ENCODE measurements around the gene AMER2. TPM values are rescaled to one million over a fixed set of nuclear protein-coding genes. Genes with fewer than 3 reads are reported as not detected.

The AMER2 gene
- polyA plus RNA-seq, 1 donor from 2014 or later = 33.2 TPM

DNA sequence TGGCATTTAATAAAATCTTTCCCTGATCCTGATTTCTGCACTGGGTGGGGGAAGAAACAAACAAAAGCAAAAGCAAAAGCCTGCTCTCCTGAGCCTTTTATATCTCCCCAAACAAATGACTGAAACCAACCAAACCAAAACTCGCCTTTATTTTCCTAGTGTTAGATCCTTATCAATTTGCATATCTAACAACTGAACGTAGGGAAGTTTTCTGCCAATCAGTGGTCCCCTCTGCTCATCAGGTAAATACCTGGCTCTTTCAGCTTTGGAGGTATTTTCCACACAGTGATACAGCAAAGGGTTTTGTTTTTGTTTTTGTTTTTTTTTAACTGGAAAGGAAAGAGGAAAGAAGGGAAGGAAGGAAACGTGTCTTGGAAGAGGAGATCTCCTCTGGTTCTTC is 3.3 kb downstream of the AMER2 start:
- peak overlapping the region; percentile 98 for H3K27ac ChIP-seq (ENCODE audit: low read length)
- peaks cover 7% of the 10 kb centered on the region for H3F3A ChIP-seq (ENCODE audit: insufficient read depth, low read length, poor library complexity, severe bottlenecking)
- H3K4me3 ChIP-seq (ENCODE audit: low read length) = peak overlapping the region; percentile 72
- H3K27me3 ChIP-seq (ENCODE audit: insufficient read depth, low read depth, low read length) = no peaks in the 10 kb centered on the region
- H3K4me2 ChIP-seq (ENCODE audit: low read length) = peak overlapping the region; percentile 88
- no peaks in the 10 kb centered on the region for H3K9me2 ChIP-seq (ENCODE audit: insufficient read depth, low read length)
- H2AFZ ChIP-seq (ENCODE audit: low read depth, low read length) = no peak overlapping the region
- no peaks in the 10 kb centered on the region for H4K20me1 ChIP-seq (ENCODE audit: insufficient read depth)
- peaks cover 9% of the 10 kb centered on the region for H3K36me3 ChIP-seq (ENCODE audit: insufficient read depth, low read length)
- TF ChIP-seq EP300 (conservative IDR thresholded peaks at IDR 0.05; ENCODE audit: poor library complexity, severe bottlenecking) (no peak), MXI1 (conservative IDR thresholded peaks at IDR 0.05; ENCODE audit: poor library complexity, severe bottlenecking) (no peak), TAF1 (IDR thresholded peaks at IDR 0.05; ENCODE audit: low read depth) (no peak), RAD21 (conservative IDR thresholded peaks at IDR 0.05) (no peak), EZH2 (IDR thresholded peaks at IDR 0.05; ENCODE audit: borderline replicate concordance, insufficient read depth, low read length, poor library complexity, severe bottlenecking) (no peak), SMC3 (conservative IDR thresholded peaks at IDR 0.05; ENCODE audit: poor library complexity) (no peak), POLR2AphosphoS5 (IDR thresholded peaks at IDR 0.05) (no peak)
- TF ChIP-seq, protein P1, sequence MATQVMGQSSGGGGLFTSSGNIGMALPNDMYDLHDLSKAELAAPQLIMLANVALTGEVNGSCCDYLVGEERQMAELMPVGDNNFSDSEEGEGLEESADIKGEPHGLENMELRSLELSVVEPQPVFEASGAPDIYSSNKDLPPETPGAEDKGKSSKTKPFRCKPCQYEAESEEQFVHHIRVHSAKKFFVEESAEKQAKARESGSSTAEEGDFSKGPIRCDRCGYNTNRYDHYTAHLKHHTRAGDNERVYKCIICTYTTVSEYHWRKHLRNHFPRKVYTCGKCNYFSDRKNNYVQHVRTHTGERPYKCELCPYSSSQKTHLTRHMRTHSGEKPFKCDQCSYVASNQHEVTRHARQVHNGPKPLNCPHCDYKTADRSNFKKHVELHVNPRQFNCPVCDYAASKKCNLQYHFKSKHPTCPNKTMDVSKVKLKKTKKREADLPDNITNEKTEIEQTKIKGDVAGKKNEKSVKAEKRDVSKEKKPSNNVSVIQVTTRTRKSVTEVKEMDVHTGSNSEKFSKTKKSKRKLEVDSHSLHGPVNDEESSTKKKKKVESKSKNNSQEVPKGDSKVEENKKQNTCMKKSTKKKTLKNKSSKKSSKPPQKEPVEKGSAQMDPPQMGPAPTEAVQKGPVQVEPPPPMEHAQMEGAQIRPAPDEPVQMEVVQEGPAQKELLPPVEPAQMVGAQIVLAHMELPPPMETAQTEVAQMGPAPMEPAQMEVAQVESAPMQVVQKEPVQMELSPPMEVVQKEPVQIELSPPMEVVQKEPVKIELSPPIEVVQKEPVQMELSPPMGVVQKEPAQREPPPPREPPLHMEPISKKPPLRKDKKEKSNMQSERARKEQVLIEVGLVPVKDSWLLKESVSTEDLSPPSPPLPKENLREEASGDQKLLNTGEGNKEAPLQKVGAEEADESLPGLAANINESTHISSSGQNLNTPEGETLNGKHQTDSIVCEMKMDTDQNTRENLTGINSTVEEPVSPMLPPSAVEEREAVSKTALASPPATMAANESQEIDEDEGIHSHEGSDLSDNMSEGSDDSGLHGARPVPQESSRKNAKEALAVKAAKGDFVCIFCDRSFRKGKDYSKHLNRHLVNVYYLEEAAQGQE (IDR thresholded peaks at IDR 0.05; ENCODE audit: borderline replicate concordance) = no peak
- TF ChIP-seq, protein P2, sequence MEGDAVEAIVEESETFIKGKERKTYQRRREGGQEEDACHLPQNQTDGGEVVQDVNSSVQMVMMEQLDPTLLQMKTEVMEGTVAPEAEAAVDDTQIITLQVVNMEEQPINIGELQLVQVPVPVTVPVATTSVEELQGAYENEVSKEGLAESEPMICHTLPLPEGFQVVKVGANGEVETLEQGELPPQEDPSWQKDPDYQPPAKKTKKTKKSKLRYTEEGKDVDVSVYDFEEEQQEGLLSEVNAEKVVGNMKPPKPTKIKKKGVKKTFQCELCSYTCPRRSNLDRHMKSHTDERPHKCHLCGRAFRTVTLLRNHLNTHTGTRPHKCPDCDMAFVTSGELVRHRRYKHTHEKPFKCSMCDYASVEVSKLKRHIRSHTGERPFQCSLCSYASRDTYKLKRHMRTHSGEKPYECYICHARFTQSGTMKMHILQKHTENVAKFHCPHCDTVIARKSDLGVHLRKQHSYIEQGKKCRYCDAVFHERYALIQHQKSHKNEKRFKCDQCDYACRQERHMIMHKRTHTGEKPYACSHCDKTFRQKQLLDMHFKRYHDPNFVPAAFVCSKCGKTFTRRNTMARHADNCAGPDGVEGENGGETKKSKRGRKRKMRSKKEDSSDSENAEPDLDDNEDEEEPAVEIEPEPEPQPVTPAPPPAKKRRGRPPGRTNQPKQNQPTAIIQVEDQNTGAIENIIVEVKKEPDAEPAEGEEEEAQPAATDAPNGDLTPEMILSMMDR (IDR thresholded peaks at IDR 0.05; ENCODE audit: poor library complexity, severe bottlenecking) = no peak
- H3K9me3 ChIP-seq (ENCODE audit: low read length) = no peaks in the 10 kb centered on the region
- peak overlapping the region; percentile 52 for H3K9ac ChIP-seq (ENCODE audit: low read length)
- peaks cover 60% of the 10 kb centered on the region for H3K79me2 ChIP-seq (replicated peaks; ENCODE audit: insufficient read depth, low read length)

DNA sequence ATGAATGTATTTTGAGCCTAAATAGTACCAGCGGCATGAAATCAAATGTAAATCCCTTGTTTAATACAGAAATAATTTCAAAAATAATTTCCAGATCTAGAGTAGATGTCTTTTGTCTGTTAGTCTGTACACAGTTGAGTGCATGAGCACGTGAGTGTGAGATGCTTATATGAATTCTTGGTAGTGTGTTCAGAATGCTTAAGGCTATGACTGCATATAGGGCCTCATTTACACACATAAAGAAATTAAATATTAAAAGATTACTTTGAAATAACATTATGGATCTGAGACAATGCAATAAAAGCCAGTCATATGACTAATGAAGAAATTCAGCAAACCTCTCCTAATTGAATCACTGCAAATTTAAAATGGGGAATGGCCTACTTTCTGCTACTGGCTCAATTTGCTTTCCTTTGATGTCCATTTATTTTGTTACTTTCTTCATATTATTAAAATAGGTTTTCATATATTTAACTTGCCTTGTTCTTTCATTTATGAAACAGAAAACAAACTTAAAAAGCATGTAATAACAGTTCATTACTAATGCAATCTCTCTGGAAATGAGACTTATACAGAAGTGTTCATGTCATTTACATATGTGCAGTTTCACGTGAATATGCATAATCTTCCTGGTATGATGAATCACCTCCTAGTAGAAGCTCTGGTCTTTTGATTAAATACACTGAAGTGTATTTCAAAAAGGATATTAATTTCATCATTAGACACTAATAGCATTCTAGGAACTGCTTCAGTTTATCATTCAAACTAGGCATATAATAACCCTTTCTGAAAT is 4.5 kb downstream of the AMER2 start:
- H4K20me1 ChIP-seq (ENCODE audit: insufficient read depth) = no peaks in the 10 kb centered on the region
- H3K4me3 ChIP-seq (ENCODE audit: low read length) = peak overlapping the region; percentile 72
- no peaks in the 10 kb centered on the region for H3K9me3 ChIP-seq (ENCODE audit: low read length)
- peak overlapping the region; percentile 98 for H3K27ac ChIP-seq (ENCODE audit: low read length)
- H3K9ac ChIP-seq (ENCODE audit: low read length) = peak overlapping the region; percentile 52
- H3K4me2 ChIP-seq (ENCODE audit: low read length) = peak overlapping the region; percentile 88
- H3K79me2 ChIP-seq (replicated peaks; ENCODE audit: insufficient read depth, low read length) = peaks cover 60% of the 10 kb centered on the region
- TF ChIP-seq TAF1 (IDR thresholded peaks at IDR 0.05; ENCODE audit: low read depth) (no peak), RAD21 (conservative IDR thresholded peaks at IDR 0.05) (no peak), EZH2 (IDR thresholded peaks at IDR 0.05; ENCODE audit: borderline replicate concordance, insufficient read depth, low read length, poor library complexity, severe bottlenecking) (no peak), MXI1 (conservative IDR thresholded peaks at IDR 0.05; ENCODE audit: poor library complexity, severe bottlenecking) (no peak), SMC3 (conservative IDR thresholded peaks at IDR 0.05; ENCODE audit: poor library complexity) (no peak), POLR2AphosphoS5 (IDR thresholded peaks at IDR 0.05) (no peak), EP300 (conservative IDR thresholded peaks at IDR 0.05; ENCODE audit: poor library complexity, severe bottlenecking) (no peak)
- TF ChIP-seq, protein P1 (IDR thresholded peaks at IDR 0.05; ENCODE audit: borderline replicate concordance) = no peak
- TF ChIP-seq, protein P2 (IDR thresholded peaks at IDR 0.05; ENCODE audit: poor library complexity, severe bottlenecking) = no peak
- peaks cover 5% of the 10 kb centered on the region for H3F3A ChIP-seq (ENCODE audit: insufficient read depth, low read length, poor library complexity, severe bottlenecking)
- no peaks in the 10 kb centered on the region for H3K27me3 ChIP-seq (ENCODE audit: insufficient read depth, low read depth, low read length)
- H3K36me3 ChIP-seq (ENCODE audit: insufficient read depth, low read length) = peaks cover 9% of the 10 kb centered on the region
- no peaks in the 10 kb centered on the region for H3K9me2 ChIP-seq (ENCODE audit: insufficient read depth, low read length)
- H2AFZ ChIP-seq (ENCODE audit: low read depth, low read length) = no peak overlapping the region

Measured in neural cell (in vitro differentiated cells).